Left lung (tissue), 10 donors: ENCODE measurements around the gene KIF9. TPM values are rescaled to one million over a fixed set of nuclear protein-coding genes. Genes with fewer than 3 reads are reported as not detected.
A peak's percentile ranks its signal among the peaks of the same experiment; 100 is the strongest.
"Not testable (repeated sequence)": the region's sequence is repeated elsewhere in the genome, so short reads cannot be mapped to it uniquely, and the experiment has no call there.

Source experiments
- ATAC-seq: fragments of 200-7000 bp; cut with Tn5 transposase; one replicate; pipeline ENCODE4 v1.9.1; 2020; ENCODE audit warnings: moderate library complexity
- DNase-seq, 4 donors: peaks; one replicate each; pipeline ENCODE4 v3.0.0-alpha.2; 2013 to 2020
- H3K27ac ChIP-seq, 2 donors: fragments of 200-600 bp; sonication (generic) in 1 of 2; one replicate each; pipeline versions ENCODE4 v1.5.0 to v1.8.0; 2020 to 2021
- H3K27me3 ChIP-seq, 2 donors: fragments of 200-600 bp; sonication (generic) in 1 of 2; one replicate each; pipeline versions ENCODE4 v1.5.0 to v1.8.0; 2020 to 2021
- H3K36me3 ChIP-seq, 2 donors: fragments of 200-600 bp; sonication (generic) in 1 of 2; one replicate each; pipeline versions ENCODE4 v1.5.0 to v1.8.0; 2020 to 2021
- H3K4me1 ChIP-seq, 2 donors: fragments of 200-600 bp; one replicate each; pipeline ENCODE4 v1.8.0; 2021
- H3K4me3 ChIP-seq, 2 donors: fragments of 200-600 bp; sonication (generic) in 1 of 2; one replicate each; pipeline versions ENCODE4 v1.5.0 to v1.8.0; 2020 to 2021; ENCODE audit warnings: mild to moderate bottlenecking in 1 of 2
- H3K9me3 ChIP-seq, 2 donors: fragments of 200-600 bp; sonication (generic) in 1 of 2; one replicate each; pipeline versions ENCODE4 v1.5.0 to v1.8.0; 2020 to 2021
- CTCF ChIP-seq, 2 donors: fragments of 200-600 bp; sonication (generic) in 1 of 2; IDR thresholded peaks; one replicate each; pipeline versions ENCODE4 v1.5.0 to v1.8.0; 2021; ENCODE audit warnings: antibody characterized with exemption in 2 of 2
- intact Hi-C, 2 donors: fragments of 100-400 bp; cut with DNase I; formaldehyde crosslinking; loops; one replicate each; pipeline versions ENCODE4 v1.11.2 to v1.14.2; 2022
- polyA plus RNA-seq, 6 donors: library from polyadenylated mRNA; unstranded; fragments of 120-200 nt; gene quantifications; one replicate each; pipeline ENCODE4 v1.2.1, GENCODE V29; 2013; ENCODE audit not compliant: insufficient read length in 6 of 6
- total RNA-seq, 2 donors: library from RNA; stranded (reverse); fragmentation: NEBNext Ultra II Directional; extraction: Animal tissue kit (Norgen Biotek cat#: 25700); gene quantifications; one replicate each; pipeline ENCODE4 v1.2.1, GENCODE V29; 2021
- donor health status: DM: no; HTN: yes; CAD: no.
- donor health status: DM: no; HTN: no; CAD: no.

The KIF9 gene
- total and polyA plus RNA-seq, 8 donors = 8.4 to 19.0 (median 14.4) TPM

- ATAC-seq (peak; percentile 41), DNase-seq (no peak)
- Histone ChIP-seq H3K27me3 (no peaks in the 10 kb centered on the region), H3K4me3 (no peak overlapping the region), H3K36me3 (no peaks in the 10 kb centered on the region), H3K9me3 (no peaks in the 10 kb centered on the region), H3K4me1 (peaks cover 0 to 34% of the 10 kb centered on the region in 2 donors), H3K27ac (peak overlapping the region in 1 of 2 donors; percentile 58)
- TF ChIP-seq CTCF (IDR thresholded peaks at IDR 0.05) = no peak
- intact Hi-C loops = no loop called here
Measured at GRCh38 chr3:47225310-47225906, 57.2 kb downstream of the KIF9 start.

GRCh38 chr3:47223755-47224154 lies 58.8 kb downstream of the KIF9 start:
- DNase-seq (no peak), ATAC-seq (no peak)
- intact Hi-C loops = no loop called here
- H3K9me3 ChIP-seq = no peaks in the 10 kb centered on the region
- H3K4me3 ChIP-seq = no peak overlapping the region
- H3K36me3 ChIP-seq = no peaks in the 10 kb centered on the region
- H3K27ac ChIP-seq = no peak overlapping the region
- H3K4me1 ChIP-seq = peaks cover 0 to 34% of the 10 kb centered on the region in 2 donors
- no peak for TF ChIP-seq CTCF (IDR thresholded peaks at IDR 0.05)
- H3K27me3 ChIP-seq = no peaks in the 10 kb centered on the region

GRCh38 chr3:47221798-47222197 lies 60.8 kb downstream of the KIF9 start:
- H3K9me3 ChIP-seq = no peaks in the 10 kb centered on the region
- no peak for ATAC-seq
- no peak overlapping the region for H3K4me3 ChIP-seq
- no peak for TF ChIP-seq CTCF (IDR thresholded peaks at IDR 0.05)
- peaks cover 0 to 20% of the 10 kb centered on the region in 2 donors for H3K4me1 ChIP-seq
- DNase-seq = no peak
- no peaks in the 10 kb centered on the region for H3K27me3 ChIP-seq
- intact Hi-C loops = no loop called here
- no peak overlapping the region for H3K27ac ChIP-seq
- no peaks in the 10 kb centered on the region for H3K36me3 ChIP-seq

- Histone ChIP-seq H3K9me3 (no peaks in the 10 kb centered on the region), H3K36me3 (no peaks in the 10 kb centered on the region), H3K4me3 (no peak overlapping the region), H3K4me1 (no peaks in the 10 kb centered on the region), H3K27ac (no peak overlapping the region), H3K27me3 (no peaks in the 10 kb centered on the region)
- ATAC-seq = no peak
- TF ChIP-seq CTCF (IDR thresholded peaks at IDR 0.05) = no peak
- no peak for DNase-seq
- intact Hi-C loops = no loop called here
Measured at GRCh38 chr3:47210863-47211405, 71.7 kb downstream of the KIF9 start.

- H3K36me3 ChIP-seq, intact Hi-C loops, DNase-seq, H3K4me1 ChIP-seq, H3K27me3 ChIP-seq, H3K4me3 ChIP-seq, H3K27ac ChIP-seq, H3K9me3 ChIP-seq, ATAC-seq: not testable (repeated sequence)
Measured at GRCh38 chr3:47206022-47206421, 76.6 kb downstream of the KIF9 start.

GRCh38 chr3:47204875-47205274 lies 77.7 kb downstream of the KIF9 start:
- intact Hi-C loops = no loop called here
- no peak for TF ChIP-seq CTCF (IDR thresholded peaks at IDR 0.05)
- Histone ChIP-seq H3K36me3 (no peaks in the 10 kb centered on the region), H3K4me3 (no peak overlapping the region), H3K9me3 (no peaks in the 10 kb centered on the region), H3K27me3 (no peaks in the 10 kb centered on the region), H3K27ac (no peak overlapping the region), H3K4me1 (no peaks in the 10 kb centered on the region)
- no peak for DNase-seq
- no peak for ATAC-seq
